Upper lobe of right lung (tissue), 1 donor: ENCODE measurements around the gene PLEKHO1. TPM values are rescaled to one million over a fixed set of nuclear protein-coding genes. Genes with fewer than 3 reads are reported as not detected.
A peak's percentile ranks its signal among the peaks of the same experiment; 100 is the strongest.

Experiments
- ATAC-seq: fragments of 200-7000 bp; cut with Tn5 transposase; one replicate; pipeline ENCODE4 v1.9.1; 2020; ENCODE audit warnings: mild to moderate bottlenecking, moderate library complexity
- DNase-seq: peaks from one replicate; pipeline ENCODE4 v3.0.0-alpha.2; 2020
- H3K27ac ChIP-seq: fragments of 200-600 bp; one replicate; pipeline ENCODE4 v1.8.0; 2022
- H3K27me3 ChIP-seq: fragments of 200-600 bp; one replicate; pipeline ENCODE4 v1.8.0; 2022; ENCODE audit warnings: mild to moderate bottlenecking
- H3K36me3 ChIP-seq: fragments of 200-600 bp; one replicate; pipeline ENCODE4 v1.8.0; 2022
- H3K4me1 ChIP-seq: fragments of 200-600 bp; one replicate; pipeline ENCODE4 v1.8.0; 2022
- H3K4me3 ChIP-seq: fragments of 200-600 bp; one replicate; pipeline ENCODE4 v1.8.0; 2022; ENCODE audit warnings: mild to moderate bottlenecking
- H3K9me3 ChIP-seq: fragments of 200-600 bp; one replicate; pipeline ENCODE4 v1.8.0; 2022
- intact Hi-C: fragments of 100-400 bp; cut with DNase I; formaldehyde crosslinking; loops from one replicate; pipeline ENCODE4 v1.11.0; 2022
- total RNA-seq: library from RNA; stranded (reverse); fragmentation: NEBNext Ultra II Directional; extraction: Animal tissue kit (Norgen Biotek cat#: 25700); gene quantifications from one replicate; pipeline ENCODE4 v1.2.1, GENCODE V29; 2021
- TF ChIP-seq, protein P1 (sequence below): fragments of 200-600 bp; IDR thresholded peaks from one replicate; pipeline ENCODE4 v1.8.0; 2022; ENCODE audit warnings: antibody characterized with exemption
- donor health status: DM: no; HTN: yes; CAD: no; lungs with severe emphysema.

Gene PLEKHO1
- total RNA-seq, 1 donor from 2014 or later, result 44.5 TPM

DNA sequence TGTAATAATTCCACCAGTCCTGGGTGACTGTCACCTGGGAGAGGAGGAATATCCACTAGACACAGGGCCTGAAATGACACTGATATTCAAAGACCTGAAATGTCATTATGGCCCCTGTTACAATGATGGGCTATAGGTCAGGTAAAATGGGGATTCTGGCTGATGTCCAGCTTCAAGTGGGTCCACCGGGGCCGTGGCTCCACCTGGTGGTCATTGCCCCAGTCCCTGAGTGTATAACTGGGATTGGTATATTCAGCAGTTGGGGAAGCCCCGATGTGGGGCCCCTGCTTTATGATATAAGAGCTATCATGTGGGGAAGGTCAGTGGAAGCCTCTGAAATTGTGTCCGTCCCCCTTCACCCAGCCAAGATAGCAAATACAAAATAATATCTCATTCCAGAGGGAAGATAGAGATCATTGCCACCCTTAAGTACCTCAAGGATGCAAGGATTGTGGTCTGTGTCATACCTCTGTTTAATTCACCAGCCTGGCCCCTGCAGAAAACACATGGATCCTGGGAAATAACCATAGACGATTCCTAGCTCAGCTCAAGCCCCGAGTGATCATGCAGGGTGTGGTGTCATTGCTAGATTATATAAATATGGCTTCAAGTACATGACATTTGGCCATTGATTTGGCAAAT is 19.4 kb downstream of the PLEKHO1 start:
- Histone ChIP-seq H3K9me3 (no peaks in the 10 kb centered on the region), H3K27me3 (no peaks in the 10 kb centered on the region), H3K4me3 (no peak overlapping the region), H3K27ac (no peak overlapping the region), H3K4me1 (no peaks in the 10 kb centered on the region), H3K36me3 (no peaks in the 10 kb centered on the region)
- peak; percentile 76 for DNase-seq
- peak; percentile 78 for ATAC-seq
- intact Hi-C loops, result no loop called here
- TF ChIP-seq, protein P1, sequence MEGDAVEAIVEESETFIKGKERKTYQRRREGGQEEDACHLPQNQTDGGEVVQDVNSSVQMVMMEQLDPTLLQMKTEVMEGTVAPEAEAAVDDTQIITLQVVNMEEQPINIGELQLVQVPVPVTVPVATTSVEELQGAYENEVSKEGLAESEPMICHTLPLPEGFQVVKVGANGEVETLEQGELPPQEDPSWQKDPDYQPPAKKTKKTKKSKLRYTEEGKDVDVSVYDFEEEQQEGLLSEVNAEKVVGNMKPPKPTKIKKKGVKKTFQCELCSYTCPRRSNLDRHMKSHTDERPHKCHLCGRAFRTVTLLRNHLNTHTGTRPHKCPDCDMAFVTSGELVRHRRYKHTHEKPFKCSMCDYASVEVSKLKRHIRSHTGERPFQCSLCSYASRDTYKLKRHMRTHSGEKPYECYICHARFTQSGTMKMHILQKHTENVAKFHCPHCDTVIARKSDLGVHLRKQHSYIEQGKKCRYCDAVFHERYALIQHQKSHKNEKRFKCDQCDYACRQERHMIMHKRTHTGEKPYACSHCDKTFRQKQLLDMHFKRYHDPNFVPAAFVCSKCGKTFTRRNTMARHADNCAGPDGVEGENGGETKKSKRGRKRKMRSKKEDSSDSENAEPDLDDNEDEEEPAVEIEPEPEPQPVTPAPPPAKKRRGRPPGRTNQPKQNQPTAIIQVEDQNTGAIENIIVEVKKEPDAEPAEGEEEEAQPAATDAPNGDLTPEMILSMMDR, result peak; percentile 73

DNA sequence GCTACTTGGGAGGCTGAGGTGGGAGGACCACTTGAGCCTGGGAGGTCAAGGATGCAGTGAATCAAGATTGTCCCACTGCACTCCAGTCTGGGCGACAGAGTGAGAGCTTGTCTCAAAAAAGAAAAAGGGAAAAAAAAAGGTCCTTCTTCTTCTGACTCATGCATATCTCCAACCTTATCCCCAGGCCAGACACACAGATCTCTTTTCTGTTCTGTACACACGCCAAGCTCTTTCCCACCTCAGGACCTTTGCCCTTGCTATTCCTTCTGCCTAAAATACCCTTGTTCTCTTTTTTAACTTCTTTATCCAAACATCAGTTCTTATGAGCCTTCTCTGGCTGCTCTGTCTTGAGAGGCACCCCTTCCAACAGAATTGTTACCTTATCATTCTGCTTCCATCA is 22.1 kb downstream of the PLEKHO1 start:
- DNase-seq, result no peak
- H3K4me1 ChIP-seq, result no peaks in the 10 kb centered on the region
- TF ChIP-seq, protein P1, result no peak
- H3K36me3 ChIP-seq, result no peaks in the 10 kb centered on the region
- no peak overlapping the region for H3K27ac ChIP-seq
- intact Hi-C loops, result no loop called here
- no peaks in the 10 kb centered on the region for H3K27me3 ChIP-seq
- H3K9me3 ChIP-seq, result no peaks in the 10 kb centered on the region
- H3K4me3 ChIP-seq, result no peak overlapping the region
- ATAC-seq, result no peak

DNA sequence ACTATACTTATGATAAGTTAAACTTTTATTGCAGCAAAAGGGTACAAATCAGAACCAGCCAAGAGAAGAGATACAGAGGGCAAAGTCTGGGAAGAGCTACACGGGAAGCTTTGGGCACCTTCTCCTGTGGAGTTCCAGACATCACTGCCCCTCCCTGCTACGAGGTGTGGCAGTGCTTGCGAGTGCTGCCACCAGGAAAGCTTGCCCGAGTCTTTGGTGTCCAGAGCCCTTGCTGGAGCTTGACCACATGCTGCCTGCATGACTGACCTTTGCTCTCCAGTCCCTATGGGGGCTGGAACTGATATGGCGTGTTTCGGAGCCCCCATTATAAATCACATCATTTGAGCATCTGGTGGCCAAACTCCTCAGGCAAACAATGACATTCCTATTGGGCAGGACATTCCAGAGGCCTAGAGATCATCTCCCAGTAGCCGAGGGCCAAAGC is 23.4 kb downstream of the PLEKHO1 start:
- H3K27me3 ChIP-seq, result no peaks in the 10 kb centered on the region
- no peak for DNase-seq
- no peaks in the 10 kb centered on the region for H3K36me3 ChIP-seq
- no peak for ATAC-seq
- no peak overlapping the region for H3K27ac ChIP-seq
- TF ChIP-seq, protein P1, result no peak
- H3K9me3 ChIP-seq, result no peaks in the 10 kb centered on the region
- H3K4me3 ChIP-seq, result no peak overlapping the region
- no peaks in the 10 kb centered on the region for H3K4me1 ChIP-seq
- intact Hi-C loops, result no loop called here

DNA sequence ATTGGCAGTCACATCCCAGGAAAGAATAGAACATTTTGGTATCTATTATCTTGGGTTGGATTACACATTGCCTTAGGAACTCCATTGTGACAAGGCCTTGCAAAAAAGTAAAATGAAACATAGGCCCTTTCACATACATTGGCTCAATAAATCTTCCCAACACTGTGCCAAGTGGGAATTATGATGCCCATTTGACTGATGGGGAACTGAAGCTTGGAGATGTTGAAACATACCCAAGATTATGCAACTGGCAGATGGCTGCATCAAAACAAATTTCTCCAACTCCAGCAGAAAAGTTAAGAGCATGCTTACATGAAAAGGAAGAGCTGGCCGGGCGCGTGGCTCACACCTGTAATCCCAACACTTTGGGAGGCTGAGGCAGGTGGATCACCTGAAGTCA is 26.9 kb downstream of the PLEKHO1 start:
- H3K27me3 ChIP-seq, result no peaks in the 10 kb centered on the region
- H3K36me3 ChIP-seq, result no peaks in the 10 kb centered on the region
- H3K27ac ChIP-seq, result no peak overlapping the region
- H3K4me3 ChIP-seq, result no peak overlapping the region
- H3K9me3 ChIP-seq, result no peaks in the 10 kb centered on the region
- intact Hi-C loops, result no loop called here
- no peaks in the 10 kb centered on the region for H3K4me1 ChIP-seq
- TF ChIP-seq, protein P1, result no peak
- DNase-seq (no peak), ATAC-seq (peak; percentile 24)

DNA sequence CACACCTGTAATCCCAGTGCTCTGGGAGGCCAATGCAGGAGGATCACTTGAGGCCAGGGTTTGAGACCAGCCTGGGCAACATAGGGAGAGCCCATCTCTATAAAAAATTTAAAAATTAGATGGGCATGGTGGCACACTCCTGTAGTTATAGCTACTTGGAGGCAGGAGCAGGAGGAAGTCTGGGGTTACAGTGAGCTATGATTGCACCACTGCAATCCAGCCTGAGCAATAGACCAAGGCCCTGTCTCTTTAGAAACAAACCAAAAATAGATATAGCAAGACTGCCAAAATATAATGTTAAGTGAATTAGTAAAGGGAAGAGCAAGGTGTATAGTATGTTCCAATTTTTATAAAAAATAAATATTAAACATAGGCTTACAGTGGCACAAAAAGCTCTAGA is 28.8 kb downstream of the PLEKHO1 start:
- Histone ChIP-seq H3K4me3 (no peak overlapping the region), H3K27ac (no peak overlapping the region), H3K4me1 (no peaks in the 10 kb centered on the region), H3K27me3 (no peaks in the 10 kb centered on the region), H3K9me3 (no peaks in the 10 kb centered on the region), H3K36me3 (no peaks in the 10 kb centered on the region)
- TF ChIP-seq, protein P1, result no peak
- intact Hi-C loops, result no loop called here
- ATAC-seq (peak; percentile 68), DNase-seq (no peak)

DNA sequence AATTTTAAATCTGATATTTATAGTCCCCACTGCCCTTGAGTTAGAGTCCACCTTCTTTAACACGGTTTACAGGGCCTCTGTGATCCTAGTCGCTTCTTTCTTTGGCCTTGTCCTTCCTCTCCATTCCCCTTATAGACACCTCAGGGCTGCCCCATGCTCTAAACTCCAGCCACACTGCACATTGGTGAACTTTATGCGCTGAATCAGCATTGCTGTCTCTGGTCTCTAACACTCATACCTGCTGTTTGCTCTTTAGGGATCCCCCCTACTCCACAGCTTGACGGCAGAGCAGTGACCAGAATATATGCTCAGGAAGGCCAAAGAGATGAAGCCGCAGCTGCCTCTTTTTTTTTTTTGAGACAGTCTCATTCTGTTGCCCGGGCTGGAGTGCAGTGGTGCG is 30.2 kb downstream of the PLEKHO1 start:
- Histone ChIP-seq H3K9me3 (no peaks in the 10 kb centered on the region), H3K27me3 (no peaks in the 10 kb centered on the region), H3K36me3 (no peaks in the 10 kb centered on the region), H3K4me3 (no peak overlapping the region), H3K27ac (no peak overlapping the region), H3K4me1 (no peaks in the 10 kb centered on the region)
- intact Hi-C loops, result no loop called here
- no peak for DNase-seq
- TF ChIP-seq, protein P1, result no peak
- ATAC-seq, result no peak
